HG02840 (cell line): ENCODE measurements around the gene ABL1.

Experiments used
- ATAC-seq: cut with Tn5 transposase; IDR thresholded peaks from one replicate; pipeline ENCODE4 v1.9.1; 2021; ENCODE audit warnings: mild to moderate bottlenecking, moderate library complexity, moderate number of reproducible peaks; ENCODE audit not compliant: unreplicated experiment, low FRiP score

Gene ABL1

DNA sequence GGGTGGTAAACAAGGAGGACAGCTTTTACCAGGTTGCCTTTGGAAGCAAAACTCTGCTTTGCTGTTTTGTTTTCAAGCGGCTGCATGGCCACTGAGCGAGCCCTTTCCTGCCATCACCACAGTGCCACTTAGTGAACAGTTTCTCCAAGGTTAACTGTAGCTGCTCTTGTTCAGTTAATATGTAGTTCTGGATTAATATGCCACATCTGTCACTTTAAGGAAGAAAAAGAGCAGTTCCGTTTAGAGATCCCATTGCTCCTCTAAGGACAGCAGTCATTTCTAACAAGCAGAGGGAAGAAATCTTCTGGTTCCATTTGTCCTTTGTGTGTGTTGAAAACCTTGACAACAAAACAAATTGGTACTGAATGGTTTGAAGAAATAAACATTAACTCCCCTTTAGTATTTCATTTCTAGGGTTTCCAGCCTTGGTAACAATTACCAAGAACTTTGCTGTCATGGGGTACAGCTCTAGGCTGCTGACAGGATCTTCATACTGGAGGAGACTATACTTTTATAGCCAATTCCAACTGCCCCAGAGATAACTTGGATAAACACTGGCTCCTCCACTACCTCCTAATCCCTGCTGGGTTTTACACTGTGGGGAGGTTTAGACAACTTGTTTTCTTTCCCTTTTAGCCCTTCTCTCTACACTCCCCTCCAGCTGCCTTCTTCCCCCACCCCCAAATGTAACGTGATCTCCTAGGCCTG lies 10.3 kb upstream of the ABL1 start:
- ATAC-seq = no peak

- no peak for ATAC-seq
Measured at GRCh38 chr9:130825351-130825651, 9.8 kb upstream of the ABL1 start.

DNA sequence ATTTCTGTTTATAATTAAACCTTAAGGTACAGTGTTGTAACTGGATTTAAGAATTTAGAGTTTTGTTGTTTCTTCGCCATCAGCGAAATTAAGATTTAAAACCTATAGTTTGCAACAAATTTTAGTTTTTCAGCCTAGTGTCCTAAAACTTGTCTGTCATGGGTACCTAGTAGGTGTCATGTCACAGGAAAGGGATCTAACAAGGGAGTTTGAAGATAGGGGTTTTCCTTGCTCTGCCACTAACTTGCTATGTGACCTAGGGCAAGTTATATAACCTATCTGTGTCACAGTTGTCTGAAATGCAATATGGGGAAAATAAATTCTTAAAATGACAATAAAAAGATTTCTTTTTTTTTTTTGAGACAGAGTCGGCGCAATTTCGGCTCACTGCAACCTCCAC lies 9.2 kb upstream of the ABL1 start:
- ATAC-seq = no peak

- ATAC-seq = no peak
Measured at GRCh38 chr9:130829762-130830161, 5.3 kb upstream of the ABL1 start.

GRCh38 chr9:130830231-130830760 lies 4.8 kb upstream of the ABL1 start:
- ATAC-seq = no peak

DNA sequence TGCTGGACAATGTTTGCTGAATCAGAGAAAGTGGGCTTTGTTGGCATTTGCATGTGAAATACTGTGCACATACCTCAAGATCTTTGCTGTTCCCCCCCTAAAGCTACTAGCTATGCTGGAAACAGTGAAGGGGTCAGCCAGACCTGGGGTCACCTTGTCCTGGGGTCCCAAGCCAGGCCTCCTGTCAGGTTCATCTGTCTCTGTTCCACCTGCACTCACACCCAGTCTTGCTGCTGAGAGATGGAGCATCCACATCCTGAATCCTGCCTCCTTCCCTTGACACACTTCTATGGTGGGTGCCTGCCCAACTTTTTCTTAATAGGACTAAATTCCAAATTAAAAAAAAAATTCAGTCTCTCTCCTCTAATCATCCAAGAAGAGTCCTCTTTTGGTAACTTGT lies 4.0 kb upstream of the ABL1 start:
- ATAC-seq = no peak

DNA sequence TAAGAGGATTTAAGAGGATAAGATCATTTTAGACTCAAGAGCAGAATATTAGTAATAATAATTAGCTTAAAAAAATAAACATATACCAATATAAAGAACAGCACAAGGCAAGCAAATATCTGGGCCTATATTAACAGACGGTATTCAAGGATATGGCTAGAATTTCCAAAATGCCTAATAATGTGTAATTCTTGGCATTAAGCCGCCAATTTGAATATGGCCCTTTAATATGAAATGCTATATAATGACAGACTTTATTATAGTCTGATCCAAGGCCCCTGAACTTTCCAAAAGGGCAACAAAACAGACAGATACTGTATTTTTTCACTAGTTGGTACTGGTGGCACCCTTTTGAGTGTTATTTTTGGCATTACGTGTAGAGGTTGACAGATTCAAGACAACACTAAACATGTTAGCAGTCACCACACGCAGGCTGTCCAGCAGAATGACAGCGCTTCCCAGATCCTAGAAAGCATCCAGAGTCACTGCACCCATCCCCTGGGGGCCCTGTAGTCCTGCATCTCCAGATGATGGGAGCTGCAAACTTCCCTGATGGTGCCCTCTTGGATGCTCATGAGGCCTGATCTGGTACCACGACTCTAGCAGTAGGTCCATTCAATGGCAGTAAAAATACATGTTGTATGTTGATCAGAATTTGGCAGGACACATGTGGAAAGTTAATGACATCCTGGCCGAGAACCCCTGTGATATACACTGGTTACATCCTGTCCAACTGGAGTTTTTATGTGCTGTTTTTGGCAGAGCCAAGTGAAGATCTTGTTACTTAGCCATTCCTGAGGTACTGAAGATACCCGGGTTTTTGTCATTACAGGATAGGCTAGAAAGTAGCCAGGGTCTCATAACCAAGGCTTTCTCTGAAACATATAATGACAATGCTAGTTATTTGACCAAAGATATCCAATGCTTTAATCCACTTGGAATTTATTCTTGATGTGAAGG lies 1.7 kb upstream of the ABL1 start:
- ATAC-seq = no peak

DNA sequence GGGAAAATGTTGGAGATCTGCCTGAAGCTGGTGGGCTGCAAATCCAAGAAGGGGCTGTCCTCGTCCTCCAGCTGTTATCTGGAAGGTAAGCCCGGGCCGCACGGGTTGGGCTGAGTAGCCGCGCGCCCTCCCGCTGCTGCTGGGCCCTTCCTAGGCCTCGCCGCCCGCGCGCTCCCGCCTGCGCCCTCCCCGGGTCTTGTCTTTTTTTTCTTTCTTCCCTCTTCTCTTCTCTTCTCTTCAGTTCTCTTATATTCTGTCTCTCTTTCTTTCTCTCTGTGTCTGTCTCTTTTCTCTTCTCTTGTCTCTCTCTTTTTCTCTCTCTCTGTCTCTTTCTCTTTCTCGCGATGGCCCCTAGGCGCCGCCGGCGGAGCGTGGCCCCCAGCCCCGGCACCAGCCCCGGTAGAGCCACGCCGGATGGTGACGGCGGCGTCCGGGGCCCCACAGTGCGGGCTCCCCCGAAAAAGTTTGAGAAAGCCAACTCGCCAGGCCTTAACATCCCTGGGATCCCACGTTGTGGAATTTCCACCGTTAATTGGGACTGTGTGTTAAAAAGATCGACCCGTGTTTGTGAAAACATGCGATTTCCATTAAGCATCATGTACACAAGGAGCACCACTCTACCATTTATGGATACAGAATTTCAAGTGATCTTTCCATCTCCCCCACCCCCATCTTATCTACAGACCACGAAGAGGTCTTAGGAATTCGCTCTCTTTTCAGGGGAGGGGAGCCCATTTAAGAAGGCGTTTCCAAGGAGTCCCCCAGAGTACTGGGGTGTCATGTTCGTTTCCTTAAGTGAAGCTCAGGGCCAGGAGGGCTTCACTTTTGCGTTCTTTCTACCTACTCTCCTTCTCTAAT lies 616 bp downstream of the ABL1 start:
- ATAC-seq = no peak

DNA sequence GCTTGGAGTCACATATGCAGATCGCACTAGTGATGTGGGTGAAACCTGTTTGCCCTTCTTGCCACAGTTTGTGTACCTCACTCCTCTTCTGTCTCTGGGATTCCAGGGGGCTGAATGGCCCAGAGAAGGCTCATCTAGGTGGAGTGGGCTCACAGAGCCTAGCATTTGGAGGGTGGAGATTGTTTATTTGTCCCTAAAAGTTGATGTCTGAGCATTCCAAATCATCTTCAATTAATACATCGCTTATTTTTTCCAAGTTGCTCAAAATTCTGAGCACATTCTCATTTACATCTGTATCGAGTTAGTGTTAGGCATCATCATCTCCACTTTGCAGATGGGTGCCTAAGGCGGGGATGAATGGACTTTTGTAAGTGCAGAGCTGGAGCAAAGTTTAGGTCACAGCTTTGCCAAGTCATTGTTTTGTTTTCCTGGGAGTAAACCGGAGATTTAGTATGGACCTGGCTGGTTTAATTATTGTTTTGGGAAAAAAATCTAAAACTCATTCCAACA lies 2.0 kb downstream of the ABL1 start:
- no peak for ATAC-seq

- ATAC-seq = no peak
Measured at GRCh38 chr9:130837643-130838042, 2.6 kb downstream of the ABL1 start.

- no peak for ATAC-seq
Measured at GRCh38 chr9:130839132-130840111, 4.4 kb downstream of the ABL1 start.

- no peak for ATAC-seq
Measured at GRCh38 chr9:130842545-130842944, 7.5 kb downstream of the ABL1 start.

GRCh38 chr9:130843049-130843908 lies 8.2 kb downstream of the ABL1 start:
- no peak for ATAC-seq

DNA sequence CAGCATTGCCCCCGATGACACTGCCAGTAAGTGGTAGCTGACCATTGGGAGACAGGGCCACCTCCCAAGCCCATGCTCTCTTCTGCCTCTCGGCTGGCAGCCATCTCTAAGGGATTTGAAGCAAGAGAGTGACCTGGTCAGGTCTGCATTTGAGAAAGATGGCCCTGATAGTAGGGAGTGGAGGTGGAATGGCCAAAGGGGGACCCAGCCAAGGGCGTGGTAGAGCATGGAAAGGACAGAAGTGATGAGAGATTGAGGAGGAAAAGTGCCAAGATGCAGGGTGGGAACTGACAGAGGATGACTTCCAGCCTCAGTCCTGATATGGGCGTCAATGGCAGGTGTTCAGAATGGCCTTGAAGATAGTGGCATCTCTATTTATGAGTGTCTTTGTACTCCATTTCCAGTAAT lies 9.0 kb downstream of the ABL1 start:
- ATAC-seq = no peak

DNA sequence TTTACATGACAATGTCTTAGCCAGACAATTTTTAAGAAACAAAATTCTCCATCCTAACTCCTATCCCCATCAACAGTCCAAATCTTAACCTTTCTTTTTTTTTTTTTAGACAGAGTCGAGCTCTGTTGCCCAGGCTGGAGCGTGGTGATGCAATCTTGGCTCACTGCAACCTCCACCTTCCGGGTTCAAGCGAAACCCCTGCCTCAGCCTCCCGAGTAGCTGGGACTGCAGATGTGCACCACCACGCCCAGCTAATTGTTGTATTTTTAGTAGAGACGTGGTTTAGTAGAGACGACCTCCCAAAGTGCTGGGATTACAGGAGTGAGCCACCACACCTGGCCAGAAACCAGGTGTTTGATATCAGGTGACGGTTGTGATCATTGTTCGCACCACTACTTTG lies 10.2 kb downstream of the ABL1 start:
- no peak for ATAC-seq

GRCh38 chr9:130845901-130846481 lies 10.9 kb downstream of the ABL1 start:
- no peak for ATAC-seq

- ATAC-seq = no peak
Measured at GRCh38 chr9:130846487-130847305, 11.6 kb downstream of the ABL1 start.
